Measurements from ENCODE around the gene ZNF844.
"Not testable (repeated sequence)": the region's sequence is repeated elsewhere in the genome, so short reads cannot be mapped to it uniquely, and the experiment has no call there.

GRCh38 chr19:12103909-12104308 lies 39.4 kb downstream of the ZNF844 start:
- TF ChIP-seq POLR2A, SPI1, POLR2AphosphoS5, TAF1 (IDR thresholded peaks at IDR 0.05; ENCODE audit: low read depth, low read length): not testable (repeated sequence)

Data from GM12891 (cell line).